Endothelial cell of umbilical vein (primary cell): ENCODE results near the gene DLG1. TPM values are rescaled to one million over a fixed set of nuclear protein-coding genes. Genes with fewer than 3 reads are reported as not detected.

Experiments used
- BruUV-seq: library from RNA; stranded (reverse); fragments of 400-500 nt; replicated peaks from 2 replicates; lab custom pipeline; 2021; lab: Mats Ljungman, UMichigan
- CTCF ChIA-PET: fragments of 300-600, 350-600 bp; sonication (Branson Sonifier 250); formaldehyde crosslinking; loops from one replicate; lab custom pipeline; 2021; ENCODE audit warnings: antibody characterized with exemption, inconsistent platforms; lab: Charles Lee
- POLR2A ChIA-PET: fragments of 300-600, 350-600 bp; sonication (Branson Sonifier 250); formaldehyde crosslinking; loops from one replicate; lab custom pipeline; 2021; ENCODE audit warnings: antibody characterized with exemption, inconsistent platforms; lab: Charles Lee
- DNase-seq: peaks from one replicate; pipeline ENCODE4 v3.0.0-alpha.2; 2011; ENCODE audit warnings: low read depth, low spot score
- FAIRE-seq: peaks from 2 replicates; lab custom pipeline; 2011; peaks lifted over from hg19 to GRCh38; lab: Jason Lieb, UNC
- H2AFZ ChIP-seq: 2 replicates; pipeline ENCODE4 v1.6.0; 2012; ENCODE audit warnings: low read depth, low read length, control low read depth, inconsistent platforms
- H3K27ac ChIP-seq: 2 replicates; pipeline ENCODE4 v1.5.1; 2011; ENCODE audit warnings: low read depth, mild to moderate bottlenecking, control low read depth, low read length, moderate library complexity; ENCODE audit not compliant: insufficient read depth
- H3K27me3 ChIP-seq, 2 experiments: 2 replicates each; pipeline versions ENCODE4 v1.6.0 to v1.6.1; 2011; ENCODE audit warnings: low read length in 2 of 2, mixed read lengths in 1 of 2; ENCODE audit not compliant: control insufficient read depth in 2 of 2, insufficient read depth in 2 of 2
- H3K36me3 ChIP-seq, 2 experiments: 2 replicates in 1 of 2; 3 replicates in 1 of 2; pipeline ENCODE4 v1.5.1; 2011; ENCODE audit warnings: low read length in 2 of 2, mild to moderate bottlenecking in 1 of 2, moderate library complexity in 1 of 2; ENCODE audit not compliant: control insufficient read depth in 2 of 2, insufficient read depth in 2 of 2; ENCODE audit errors: extremely low read depth in 1 of 2
- H3K4me1 ChIP-seq: 3 replicates; pipeline ENCODE4 v1.5.1; 2011; ENCODE audit warnings: mild to moderate bottlenecking, low read length; ENCODE audit not compliant: control insufficient read depth, insufficient read depth; ENCODE audit errors: extremely low read depth
- H3K4me2 ChIP-seq: 2 replicates; pipeline ENCODE4 v1.6.1; 2011; ENCODE audit warnings: low read length, control low read depth, mixed read lengths; ENCODE audit not compliant: insufficient read depth
- H3K4me3 ChIP-seq, 3 experiments: fragments of 200-600 bp in 1 of 3; sonication (generic), shearing (Covaris generic) in 1 of 3; replicated peaks in 1 of 3; 2 replicates each; pipeline ENCODE4 v1.5.1; 2011 to 2016; ENCODE audit warnings: control low read depth in 3 of 3, low read length in 3 of 3, mild to moderate bottlenecking in 2 of 3, inconsistent platforms in 1 of 3, low read depth in 1 of 3, moderate library complexity in 1 of 3; ENCODE audit not compliant: insufficient read depth in 1 of 3
- H3K79me2 ChIP-seq: 2 replicates; pipeline ENCODE4 v1.6.0; 2012; ENCODE audit warnings: low read length, inconsistent platforms; ENCODE audit not compliant: control insufficient read depth, insufficient read depth
- H3K9ac ChIP-seq: replicated peaks from 2 replicates; pipeline ENCODE3; 2011; ENCODE audit warnings: low read length, control low read depth; ENCODE audit not compliant: insufficient read depth; ENCODE audit errors: extremely low read depth
- H3K9me1 ChIP-seq: replicated peaks from 3 replicates; pipeline ENCODE4 v1.6.0; 2011; ENCODE audit warnings: mild to moderate bottlenecking, low read length; ENCODE audit not compliant: control insufficient read depth, insufficient read depth; ENCODE audit errors: extremely low read depth
- H3K9me3 ChIP-seq: replicated peaks from 2 replicates; pipeline ENCODE4 v1.5.1; 2012; ENCODE audit warnings: low read length, inconsistent platforms; ENCODE audit not compliant: control insufficient read depth, insufficient read depth
- H4K20me1 ChIP-seq: replicated peaks from 2 replicates; pipeline ENCODE3; 2011; ENCODE audit warnings: mild to moderate bottlenecking, low read length; ENCODE audit not compliant: control insufficient read depth, insufficient read depth; ENCODE audit errors: extremely low read depth
- CTCF ChIP-seq, 2 donors: IDR thresholded peaks; 1 replicate in 1 of 2; 2 replicates in 1 of 2; pipeline ENCODE4 v1.5.1; 2011; ENCODE audit warnings: low read length in 2 of 2, mild to moderate bottlenecking in 2 of 2, moderate library complexity in 2 of 2, control low read depth in 1 of 2, inconsistent platforms in 1 of 2, low read depth in 1 of 2; ENCODE audit not compliant: insufficient read depth in 1 of 2; ENCODE audit errors: extremely low read depth in 1 of 2
- EZH2 ChIP-seq: IDR thresholded peaks from 2 replicates; pipeline ENCODE4 v1.6.1; 2012; ENCODE audit warnings: borderline replicate concordance, low read depth, mild to moderate bottlenecking, moderate library complexity, low read length, inconsistent platforms; ENCODE audit not compliant: severe bottlenecking
- FOS ChIP-seq: IDR thresholded peaks from 2 replicates; pipeline ENCODE4 v1.6.1; 2011; ENCODE audit warnings: mild to moderate bottlenecking, low read length, moderate library complexity, borderline replicate concordance; ENCODE audit not compliant: insufficient read depth
- GATA2 ChIP-seq: IDR thresholded peaks from 2 replicates; pipeline ENCODE4 v1.7.0; 2011; ENCODE audit warnings: low read depth, mild to moderate bottlenecking, moderate library complexity, mixed read lengths, low read length; ENCODE audit not compliant: insufficient read length, insufficient read depth
- JUN ChIP-seq: IDR thresholded peaks from 2 replicates; pipeline ENCODE4 v1.6.1; 2011; ENCODE audit warnings: borderline replicate concordance, low read depth; ENCODE audit not compliant: insufficient read length, insufficient read depth
- MAX ChIP-seq: IDR thresholded peaks from 2 replicates; pipeline ENCODE4 v1.6.1; 2011; ENCODE audit not compliant: insufficient read depth, insufficient read length
- MYC ChIP-seq: IDR thresholded peaks from one replicate; pipeline ENCODE4 v1.6.1; 2011; ENCODE audit warnings: mild to moderate bottlenecking, low read depth, low read length
- POLR2A ChIP-seq: IDR thresholded peaks from 2 replicates; pipeline ENCODE4 v1.6.1; 2012; ENCODE audit warnings: low read depth, mild to moderate bottlenecking, control low read depth, low read length
- POLR2AphosphoS5 ChIP-seq: IDR thresholded peaks from 2 replicates; pipeline ENCODE4 v1.6.1; 2012; ENCODE audit warnings: low read depth, mild to moderate bottlenecking, control low read depth, low read length, moderate library complexity; ENCODE audit not compliant: insufficient read depth
- dilution Hi-C: fragments of 300-500 bp; cut with MboI; formaldehyde crosslinking; loops from one replicate; pipeline ENCODE4 v1.15.0; 2019; ENCODE audit warnings: low sequenced_read_pairs; ENCODE audit not compliant: extremely low pct_ligation_motif_present
- intact Hi-C: fragments of 100-400 bp; cut with micrococcal nuclease; formaldehyde crosslinking; loops from one replicate; pipeline ENCODE4 v1.10.0; 2022
- polyA plus RNA-seq, 4 experiments: library from polyadenylated mRNA; depleted of rRNA in 3 of 4; stranded (reverse) in 3 of 4; unstranded in 1 of 4; fragments of >200 nt; gene quantifications; 2 replicates each; pipeline versions ENCODE4 v1.2.1 to v1.2.3, GENCODE V29; 2011 to 2012; ENCODE audit warnings: missing spikeins in 1 of 4
- total RNA-seq: library from RNA; stranded (reverse); gene quantifications from 2 replicates; pipeline ENCODE4 v1.2.3, GENCODE V29; 2021

DLG1 gene
- total and polyA plus RNA-seq, 2 donors (not counting 3 experiments of a cell fraction or from before 2014, with no cell fraction given) = 26.5 to 80.1 TPM

DNA sequence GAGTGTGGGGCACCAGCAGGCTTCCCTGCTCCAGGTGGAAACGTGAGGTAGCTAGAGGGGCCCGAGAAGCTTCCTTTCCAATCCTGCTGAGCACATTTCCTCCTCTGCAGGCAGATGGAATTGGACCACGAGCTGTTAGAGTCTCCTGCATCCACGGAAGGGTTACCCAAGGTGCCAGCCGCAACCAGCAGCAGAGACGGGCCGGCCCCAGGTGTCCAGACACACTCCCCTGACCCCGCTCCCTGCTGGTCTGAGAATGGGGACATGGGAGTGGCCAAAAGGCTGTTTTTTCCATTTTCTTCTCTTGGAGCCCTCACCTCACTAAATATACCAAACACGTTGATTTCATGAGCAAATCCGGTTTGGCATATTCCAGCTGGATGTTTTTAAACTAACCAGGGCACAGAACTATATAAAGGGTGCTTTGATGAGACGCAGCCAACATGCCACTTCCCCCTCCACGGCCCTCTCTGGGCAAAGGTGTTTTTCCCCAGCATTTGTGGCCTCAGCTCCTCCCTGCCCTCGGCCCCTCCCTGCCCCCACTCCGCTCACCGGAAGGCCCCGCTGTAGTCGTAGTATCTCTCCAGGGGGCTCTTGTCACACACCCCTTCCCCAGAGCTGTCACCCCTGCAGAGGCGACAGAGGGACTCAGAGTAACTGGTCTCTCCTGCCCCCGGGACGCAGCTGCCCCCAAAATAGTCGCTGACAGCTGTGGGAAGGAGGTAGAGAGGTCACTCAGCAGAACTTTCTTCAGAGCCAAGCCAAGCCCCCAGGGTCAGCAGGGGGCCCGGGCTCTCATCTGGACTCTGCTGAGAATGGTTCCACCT, 275.8 kb downstream of the DLG1 start:
- intact Hi-C loops = no loop called here
- dilution Hi-C loops = no loop called here
- Histone ChIP-seq H3K4me2 (no peak overlapping the region), H3K9me1 (no peaks in the 10 kb centered on the region), H3K36me3 (no peaks in the 10 kb centered on the region), H3K27me3 (peaks cover 20 to 30% of the 10 kb centered on the region in 2 experiments), H3K79me2 (no peaks in the 10 kb centered on the region), H3K9me3 (no peaks in the 10 kb centered on the region), H4K20me1 (no peaks in the 10 kb centered on the region), H3K4me1 (no peaks in the 10 kb centered on the region), H3K9ac (no peak overlapping the region), H2AFZ (no peak overlapping the region), H3K27ac (no peak overlapping the region), H3K4me3 (no peak overlapping the region)
- TF ChIP-seq POLR2AphosphoS5 = no peak
- TF ChIP-seq FOS = no peak
- no peak for TF ChIP-seq MYC
- no peak for TF ChIP-seq GATA2
- TF ChIP-seq CTCF (IDR thresholded peaks at IDR 0.05; ENCODE audit: extremely low read depth in 1 of 2, insufficient read depth in 1 of 2, low read depth in 1 of 2, low read length in 2 of 2) = no peak
- TF ChIP-seq POLR2A = no peak
- no peak for TF ChIP-seq EZH2
- no peak for TF ChIP-seq JUN
- no peak for TF ChIP-seq MAX
- CTCF ChIA-PET = interaction anchor here (1.6 kb wide), 1 partner anchor 19 kb away, joined by 4 read pairs; no protein-coding TSS in a partner anchor
- BruUV-seq = no TSS peak
- FAIRE-seq = no peak
- POLR2A ChIA-PET = no interaction called here
- DNase-seq = no peak
